ENCODE measurements around the gene C20orf141.
"Not testable (repeated sequence)": the region's sequence is repeated elsewhere in the genome, so short reads cannot be mapped to it uniquely, and the experiment has no call there.

Gene C20orf141

GRCh38 chr20:2799688-2800520 lies 14.9 kb upstream of the C20orf141 start:
- DNase-seq (ENCODE audit: low read depth, low spot score), result no peak

GRCh38 chr20:2800521-2801285 lies 14.1 kb upstream of the C20orf141 start, which contains the start of gene CPXM1:
TSS of gene CPXM1 (minus strand) at chr20:2800627. CDS start at chr20:2800572, 55 bp downstream.
- DNase-seq (ENCODE audit: low read depth, low spot score), result no peak

- no peak for DNase-seq (ENCODE audit: low read depth, low spot score)
Measured at GRCh38 chr20:2801286-2801728, 13.5 kb upstream of the C20orf141 start.

- no peak for DNase-seq (ENCODE audit: low read depth, low spot score)
Measured at GRCh38 chr20:2804041-2804828, 10.6 kb upstream of the C20orf141 start.

- no peak for DNase-seq (ENCODE audit: low read depth, low spot score)
Measured at GRCh38 chr20:2804852-2805688, 9.7 kb upstream of the C20orf141 start.

- DNase-seq (ENCODE audit: low read depth, low spot score), result no peak
Measured at GRCh38 chr20:2805689-2806350, 9.0 kb upstream of the C20orf141 start.

GRCh38 chr20:2806351-2806701 lies 8.5 kb upstream of the C20orf141 start:
- no peak for DNase-seq (ENCODE audit: low read depth, low spot score)

- no peak for DNase-seq (ENCODE audit: low read depth, low spot score)
Measured at GRCh38 chr20:2807019-2807418, 7.8 kb upstream of the C20orf141 start.

GRCh38 chr20:2807929-2808328 lies 6.9 kb upstream of the C20orf141 start:
- not testable (repeated sequence) for DNase-seq (ENCODE audit: low read depth, low spot score)

- DNase-seq (ENCODE audit: low read depth, low spot score), result no peak
Measured at GRCh38 chr20:2809690-2810089, 5.1 kb upstream of the C20orf141 start.

GRCh38 chr20:2812189-2812588 lies 2.6 kb upstream of the C20orf141 start:
- DNase-seq (ENCODE audit: low read depth, low spot score), result no peak

GRCh38 chr20:2814076-2814475 lies 711 bp upstream of the C20orf141 start:
- DNase-seq (ENCODE audit: low read depth, low spot score), result no peak

- DNase-seq (ENCODE audit: low read depth, low spot score), result no peak
Measured at GRCh38 chr20:2815242-2815900, 584 bp downstream of the C20orf141 start.

GRCh38 chr20:2816030-2816582 lies 1.3 kb downstream of the C20orf141 start, which contains the start of gene TMEM239:
TSS of gene TMEM239 (plus strand) at chr20:2816364. CDS start at chr20:2816555, 191 bp downstream.
- DNase-seq (ENCODE audit: low read depth, low spot score), result no peak

- DNase-seq (ENCODE audit: low read depth, low spot score), result no peak
Measured at GRCh38 chr20:2816583-2817340, 2.0 kb downstream of the C20orf141 start.

GRCh38 chr20:2817341-2817726 lies 2.5 kb downstream of the C20orf141 start:
- DNase-seq (ENCODE audit: low read depth, low spot score), result no peak

GRCh38 chr20:2817891-2818595 lies 3.3 kb downstream of the C20orf141 start:
- DNase-seq (ENCODE audit: low read depth, low spot score), result no peak

All from activated naive CD8-positive, alpha-beta T cell treated with anti-CD3 and anti-CD28 coated beads, Interleukin-2, amount 50 U/mL, for 16 hours (primary cell).